WTC11 (cell line): ENCODE data around the gene MYOZ2. TPM values are rescaled to one million over a fixed set of nuclear protein-coding genes. Genes with fewer than 3 reads are reported as not detected.
A peak's percentile ranks its signal among the peaks of the same experiment; 100 is the strongest.

ENCODE experiments used
- ATAC-seq: fragments of 200-7000 bp; cut with Tn5 transposase; 2 replicates; pipeline ENCODE4 v1.10.0; 2021; ENCODE audit warnings: mild to moderate bottlenecking, moderate library complexity
- Bru-seq: library from RNA; stranded (reverse); fragments of 400-500 nt; gene quantifications from one replicate; lab custom pipeline; 2021; lab: Mats Ljungman, UMichigan
- CTCF ChIA-PET: fragments of 300-600 bp; sonication (Branson Sonifier 250); formaldehyde crosslinking; loops from one replicate; lab custom pipeline; 2021; ENCODE audit warnings: antibody characterized with exemption; lab: Charles Lee
- POLR2A ChIA-PET: fragments of 350-600 bp; sonication (Branson Sonifier 250); formaldehyde crosslinking; loops from one replicate; lab custom pipeline; 2021; ENCODE audit warnings: antibody characterized with exemption; lab: Charles Lee
- DNase-seq: peaks from one replicate; pipeline ENCODE4 v3.0.0; 2021; ENCODE audit warnings: low spot score
- H3K27ac Mint-ChIP-seq: 2 replicates; pipeline ENCODE4 v1.8.0; 2021; ENCODE audit warnings: mixed read lengths
- H3K27me3 Mint-ChIP-seq: 2 replicates; pipeline ENCODE4 v1.8.0; 2021; ENCODE audit warnings: low read depth, mild to moderate bottlenecking, moderate library complexity, mixed read lengths
- H3K36me3 Mint-ChIP-seq: 2 replicates; pipeline ENCODE4 v1.8.0; 2021; ENCODE audit warnings: mixed read lengths
- H3K4me1 Mint-ChIP-seq: 2 replicates; pipeline ENCODE4 v1.8.0; 2022; ENCODE audit warnings: mixed read lengths
- H3K4me3 Mint-ChIP-seq: 2 replicates; pipeline ENCODE4 v1.8.0; 2021; ENCODE audit warnings: mild to moderate bottlenecking, moderate library complexity, mixed read lengths
- H3K9me3 Mint-ChIP-seq: 2 replicates; pipeline ENCODE4 v1.8.0; 2021; ENCODE audit warnings: mixed read lengths
- CREB1 ChIP-seq: sonication (generic); formaldehyde crosslinking; IDR thresholded peaks from 2 replicates; pipeline ENCODE4 v1.8.0; 2023; ENCODE audit warnings: mild to moderate bottlenecking, missing genetic modification reagents
- CREM ChIP-seq: sonication (generic); formaldehyde crosslinking; IDR thresholded peaks from 2 replicates; pipeline ENCODE4 v1.8.1; 2022; ENCODE audit warnings: mild to moderate bottlenecking, missing genetic modification reagents, moderate library complexity
- ESRRA ChIP-seq: sonication (generic); formaldehyde crosslinking; IDR thresholded peaks from 2 replicates; pipeline ENCODE4 v1.8.1; 2022; ENCODE audit warnings: mild to moderate bottlenecking, missing genetic modification reagents, borderline replicate concordance
- FOXP1 ChIP-seq: sonication (generic); formaldehyde crosslinking; IDR thresholded peaks from 2 replicates; pipeline ENCODE4 v1.8.0; 2022; ENCODE audit warnings: missing genetic modification reagents, mild to moderate bottlenecking, moderate library complexity, borderline replicate concordance
- GTF2I ChIP-seq: fragments of 250-450 bp; sonication (Bioruptor Pico); conservative IDR thresholded peaks from 2 replicates; pipeline ENCODE4 v1.4.0; 2021; ENCODE audit warnings: mild to moderate bottlenecking
- JAZF1 ChIP-seq: fragments of 250-450 bp; sonication (Bioruptor Pico); IDR thresholded peaks from 2 replicates; pipeline ENCODE4 v1.9.0; 2021; ENCODE audit warnings: moderate library complexity, mild to moderate bottlenecking, inconsistent platforms
- JUN ChIP-seq: sonication (generic); formaldehyde crosslinking; IDR thresholded peaks from 2 replicates; pipeline ENCODE4 v1.8.0; 2023; ENCODE audit warnings: mild to moderate bottlenecking, missing genetic modification reagents
- OVOL2 ChIP-seq: fragments of 250-450 bp; sonication (Bioruptor Pico); IDR thresholded peaks from 2 replicates; pipeline ENCODE4 v1.9.0; 2021; ENCODE audit warnings: mild to moderate bottlenecking, borderline replicate concordance
- SMAD4 ChIP-seq: sonication (generic); formaldehyde crosslinking; IDR thresholded peaks from 2 replicates; pipeline ENCODE4 v1.8.0; 2022; ENCODE audit warnings: mild to moderate bottlenecking, missing genetic modification reagents
- TEAD1 ChIP-seq: sonication (generic); formaldehyde crosslinking; IDR thresholded peaks from 2 replicates; pipeline ENCODE4 v1.8.0; 2022; ENCODE audit warnings: mild to moderate bottlenecking, missing genetic modification reagents
- TP53 ChIP-seq: sonication (generic); formaldehyde crosslinking; IDR thresholded peaks from 2 replicates; pipeline ENCODE4 v1.8.1; 2023; ENCODE audit warnings: mild to moderate bottlenecking, missing genetic modification reagents
- ZNF219 ChIP-seq: sonication (generic); formaldehyde crosslinking; IDR thresholded peaks from 2 replicates; pipeline ENCODE4 v1.8.0; 2023; ENCODE audit warnings: missing genetic modification reagents, mild to moderate bottlenecking, borderline replicate concordance
- ZNF396 ChIP-seq: fragments of 250-450 bp; sonication (Bioruptor Pico); IDR thresholded peaks from 2 replicates; pipeline ENCODE4 v1.8.0; 2021; ENCODE audit warnings: mild to moderate bottlenecking, moderate library complexity, borderline replicate concordance
- long read RNA-seq, 3 experiments: library from RNA in 1 of 3; library from capped mRNA in 1 of 3; library from polyadenylated mRNA in 1 of 3; unstranded in 2 of 3; stranded (forward) in 1 of 3; transcript quantifications; one replicate each; pipeline ENCODE4 v2.0.0, GENCODE V29; 2021
- total RNA-seq: library from RNA; stranded (reverse); gene quantifications from 3 replicates; pipeline ENCODE4 v1.2.3, GENCODE V29; 2021
- TF ChIP-seq, protein P1 (sequence below): sonication (generic); formaldehyde crosslinking; IDR thresholded peaks from 2 replicates; pipeline ENCODE4 v1.8.0; 2022; ENCODE audit warnings: mild to moderate bottlenecking, missing genetic modification reagents
- TF ChIP-seq, protein P2 (sequence below): fragments of 200-600 bp; IDR thresholded peaks from 2 replicates; pipeline ENCODE4 v1.8.0; 2022; ENCODE audit warnings: antibody characterized with exemption
- TF ChIP-seq, protein P3 (sequence below): sonication (generic); formaldehyde crosslinking; IDR thresholded peaks from 2 replicates; pipeline ENCODE4 v1.8.1; 2023; ENCODE audit warnings: mild to moderate bottlenecking, moderate library complexity, missing genetic modification reagents
- TF ChIP-seq, protein P4 (sequence below): fragments of 250-450 bp; sonication (Bioruptor Pico); conservative IDR thresholded peaks from 2 replicates; pipeline ENCODE4 v1.9.0; 2021; ENCODE audit warnings: mild to moderate bottlenecking
- TF ChIP-seq, protein P5 (sequence below): sonication (generic); formaldehyde crosslinking; conservative IDR thresholded peaks from 2 replicates; pipeline ENCODE4 v1.8.1; 2022; ENCODE audit warnings: mild to moderate bottlenecking, missing genetic modification reagents
- TF ChIP-seq, protein P6 (sequence below): sonication (generic); formaldehyde crosslinking; IDR thresholded peaks from 2 replicates; pipeline ENCODE4 v1.8.0; 2022; ENCODE audit warnings: mild to moderate bottlenecking, missing genetic modification reagents
- TF ChIP-seq, protein P7 (sequence below): sonication (generic); formaldehyde crosslinking; IDR thresholded peaks from 2 replicates; pipeline ENCODE4 v1.8.0; 2023; ENCODE audit warnings: missing genetic modification reagents

The MYOZ2 gene
- total RNA-seq = not detected in 3 replicates
- percentile 1 among the genes with signal in this experiment for Bru-seq, nascent RNA
- long read RNA-seq, experiment 1 = 0 reads
- long read RNA-seq, experiment 2 = 0 reads
- long read RNA-seq, experiment 3 = 0 reads

DNA sequence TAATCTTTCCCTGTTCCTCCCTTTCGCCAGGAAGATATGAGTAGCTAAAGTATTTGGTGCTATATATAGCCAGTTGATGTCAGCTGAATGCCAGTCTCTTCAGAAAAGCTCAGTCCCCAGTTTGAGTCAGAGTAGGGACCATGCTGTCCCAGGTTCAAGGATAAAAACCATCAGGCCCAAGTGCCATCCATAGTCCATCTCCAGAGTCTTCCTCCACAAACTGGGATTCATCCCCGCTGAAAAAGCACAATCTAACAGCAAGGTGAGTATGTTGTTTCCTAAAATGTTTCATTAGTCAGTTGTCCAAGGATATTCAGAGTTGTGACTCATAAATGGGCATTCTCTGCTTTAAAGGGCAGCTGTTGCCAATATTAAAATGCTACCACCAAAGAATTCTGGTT lies at the start of gene MYOZ2:
Gene MYOZ2 (plus strand): TSS at position 112 of the 401 bp plus-strand sequence. CDS start 694 bp downstream, outside the sequence.
- H3K36me3 Mint-ChIP-seq = no peaks in the 10 kb centered on the region
- H3K9me3 Mint-ChIP-seq = no peaks in the 10 kb centered on the region
- peaks cover 8% of the 10 kb centered on the region for H3K4me1 Mint-ChIP-seq
- no peak within 1 kb of the TSS for H3K27ac Mint-ChIP-seq
- H3K27me3 Mint-ChIP-seq = no peaks in the 10 kb centered on the region
- DNase-seq (no peak), ATAC-seq (no peak)
- H3K4me3 Mint-ChIP-seq = no peak within 1 kb of the TSS
- ChIA-PET CTCF (no interaction called here), POLR2A (no interaction called here)
- no peak for TF ChIP-seq ZNF396 (CRISPR knock-in tag)

DNA sequence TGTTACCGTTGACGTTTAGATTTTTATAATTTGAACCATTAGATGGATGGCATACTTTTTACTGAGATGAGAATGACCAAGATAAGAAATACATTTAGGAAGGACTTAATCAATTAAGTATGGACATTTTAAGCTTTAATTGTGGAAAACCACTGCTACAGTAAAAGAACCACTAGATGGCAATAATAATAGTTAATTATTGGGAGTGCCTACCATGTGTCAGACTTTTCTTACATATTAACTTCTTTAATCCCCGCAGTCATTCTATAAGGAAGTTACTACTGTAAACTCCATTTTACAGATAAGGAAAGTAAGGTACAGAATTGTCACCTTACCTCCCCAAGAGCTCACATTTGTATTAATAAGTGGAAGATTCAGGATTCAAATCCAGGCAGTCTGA lies 48.5 kb upstream of the MYOZ2 start:
- DNase-seq = no peak
- POLR2A ChIA-PET = no interaction called here
- no peak for TF ChIP-seq ZNF219 (CRISPR knock-in tag)
- TF ChIP-seq FOXP1 = no peak
- TF ChIP-seq, protein P1, sequence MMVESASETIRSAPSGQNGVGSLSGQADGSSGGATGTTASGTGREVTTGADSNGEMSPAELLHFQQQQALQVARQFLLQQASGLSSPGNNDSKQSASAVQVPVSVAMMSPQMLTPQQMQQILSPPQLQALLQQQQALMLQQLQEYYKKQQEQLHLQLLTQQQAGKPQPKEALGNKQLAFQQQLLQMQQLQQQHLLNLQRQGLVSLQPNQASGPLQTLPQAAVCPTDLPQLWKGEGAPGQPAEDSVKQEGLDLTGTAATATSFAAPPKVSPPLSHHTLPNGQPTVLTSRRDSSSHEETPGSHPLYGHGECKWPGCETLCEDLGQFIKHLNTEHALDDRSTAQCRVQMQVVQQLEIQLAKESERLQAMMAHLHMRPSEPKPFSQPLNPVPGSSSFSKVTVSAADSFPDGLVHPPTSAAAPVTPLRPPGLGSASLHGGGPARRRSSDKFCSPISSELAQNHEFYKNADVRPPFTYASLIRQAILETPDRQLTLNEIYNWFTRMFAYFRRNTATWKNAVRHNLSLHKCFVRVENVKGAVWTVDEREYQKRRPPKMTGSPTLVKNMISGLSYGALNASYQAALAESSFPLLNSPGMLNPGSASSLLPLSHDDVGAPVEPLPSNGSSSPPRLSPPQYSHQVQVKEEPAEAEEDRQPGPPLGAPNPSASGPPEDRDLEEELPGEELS (CRISPR knock-in tag) = no peak
- no peak for TF ChIP-seq CREB1
- TF ChIP-seq, protein P2, sequence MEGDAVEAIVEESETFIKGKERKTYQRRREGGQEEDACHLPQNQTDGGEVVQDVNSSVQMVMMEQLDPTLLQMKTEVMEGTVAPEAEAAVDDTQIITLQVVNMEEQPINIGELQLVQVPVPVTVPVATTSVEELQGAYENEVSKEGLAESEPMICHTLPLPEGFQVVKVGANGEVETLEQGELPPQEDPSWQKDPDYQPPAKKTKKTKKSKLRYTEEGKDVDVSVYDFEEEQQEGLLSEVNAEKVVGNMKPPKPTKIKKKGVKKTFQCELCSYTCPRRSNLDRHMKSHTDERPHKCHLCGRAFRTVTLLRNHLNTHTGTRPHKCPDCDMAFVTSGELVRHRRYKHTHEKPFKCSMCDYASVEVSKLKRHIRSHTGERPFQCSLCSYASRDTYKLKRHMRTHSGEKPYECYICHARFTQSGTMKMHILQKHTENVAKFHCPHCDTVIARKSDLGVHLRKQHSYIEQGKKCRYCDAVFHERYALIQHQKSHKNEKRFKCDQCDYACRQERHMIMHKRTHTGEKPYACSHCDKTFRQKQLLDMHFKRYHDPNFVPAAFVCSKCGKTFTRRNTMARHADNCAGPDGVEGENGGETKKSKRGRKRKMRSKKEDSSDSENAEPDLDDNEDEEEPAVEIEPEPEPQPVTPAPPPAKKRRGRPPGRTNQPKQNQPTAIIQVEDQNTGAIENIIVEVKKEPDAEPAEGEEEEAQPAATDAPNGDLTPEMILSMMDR = no peak
- no peak for TF ChIP-seq JUN (CRISPR knock-in tag)
- TF ChIP-seq, protein P3, sequence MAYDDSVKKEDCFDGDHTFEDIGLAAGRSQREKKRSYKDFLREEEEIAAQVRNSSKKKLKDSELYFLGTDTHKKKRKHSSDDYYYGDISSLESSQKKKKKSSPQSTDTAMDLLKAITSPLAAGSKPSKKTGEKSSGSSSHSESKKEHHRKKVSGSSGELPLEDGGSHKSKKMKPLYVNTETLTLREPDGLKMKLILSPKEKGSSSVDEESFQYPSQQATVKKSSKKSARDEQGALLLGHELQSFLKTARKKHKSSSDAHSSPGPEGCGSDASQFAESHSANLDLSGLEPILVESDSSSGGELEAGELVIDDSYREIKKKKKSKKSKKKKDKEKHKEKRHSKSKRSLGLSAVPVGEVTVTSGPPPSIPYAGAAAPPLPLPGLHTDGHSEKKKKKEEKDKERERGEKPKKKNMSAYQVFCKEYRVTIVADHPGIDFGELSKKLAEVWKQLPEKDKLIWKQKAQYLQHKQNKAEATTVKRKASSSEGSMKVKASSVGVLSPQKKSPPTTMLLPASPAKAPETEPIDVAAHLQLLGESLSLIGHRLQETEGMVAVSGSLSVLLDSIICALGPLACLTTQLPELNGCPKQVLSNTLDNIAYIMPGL (CRISPR knock-in tag) = no peak
- TF ChIP-seq, protein P4, sequence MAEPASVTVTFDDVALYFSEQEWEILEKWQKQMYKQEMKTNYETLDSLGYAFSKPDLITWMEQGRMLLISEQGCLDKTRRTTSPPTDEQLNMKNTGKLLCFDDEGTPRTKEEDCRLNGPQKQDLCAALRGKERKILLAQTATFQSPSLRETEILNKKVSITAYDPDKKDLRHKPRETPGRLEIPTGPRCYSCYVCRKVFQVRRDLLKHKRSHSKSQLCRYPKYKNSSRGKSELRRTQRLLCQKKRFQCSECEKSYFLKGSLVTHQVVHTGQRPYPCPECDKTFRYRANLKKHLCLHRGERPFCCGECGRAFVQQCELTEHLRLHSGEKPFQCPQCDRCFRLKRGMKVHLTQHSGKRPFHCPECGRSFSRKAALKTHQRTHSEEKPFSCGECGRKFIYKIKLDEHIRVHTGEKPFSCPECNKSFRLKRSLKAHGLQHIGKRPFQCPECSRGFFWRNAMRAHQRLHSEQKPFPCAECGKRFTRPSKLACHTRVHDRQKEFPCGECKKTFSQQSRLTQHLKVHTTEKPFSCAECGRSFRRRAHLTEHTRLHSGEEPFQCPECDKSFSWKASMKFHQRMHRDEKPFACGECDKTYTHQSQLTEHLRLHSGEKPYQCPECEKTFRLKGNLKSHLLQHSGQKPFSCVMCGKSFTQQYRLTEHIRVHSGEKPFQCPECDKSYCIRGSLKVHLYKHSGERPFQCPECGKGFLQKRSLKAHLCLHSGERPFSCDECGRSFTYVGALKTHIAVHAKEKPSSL = no peak
- TF ChIP-seq TP53 (CRISPR knock-in tag) = no peak
- TF ChIP-seq, protein P5, sequence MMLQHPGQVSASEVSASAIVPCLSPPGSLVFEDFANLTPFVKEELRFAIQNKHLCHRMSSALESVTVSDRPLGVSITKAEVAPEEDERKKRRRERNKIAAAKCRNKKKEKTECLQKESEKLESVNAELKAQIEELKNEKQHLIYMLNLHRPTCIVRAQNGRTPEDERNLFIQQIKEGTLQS (CRISPR knock-in tag) = no peak
- TF ChIP-seq SMAD4 (CRISPR knock-in tag) = no peak
- no peak for TF ChIP-seq TEAD1 (CRISPR knock-in tag)
- TF ChIP-seq, protein P6, sequence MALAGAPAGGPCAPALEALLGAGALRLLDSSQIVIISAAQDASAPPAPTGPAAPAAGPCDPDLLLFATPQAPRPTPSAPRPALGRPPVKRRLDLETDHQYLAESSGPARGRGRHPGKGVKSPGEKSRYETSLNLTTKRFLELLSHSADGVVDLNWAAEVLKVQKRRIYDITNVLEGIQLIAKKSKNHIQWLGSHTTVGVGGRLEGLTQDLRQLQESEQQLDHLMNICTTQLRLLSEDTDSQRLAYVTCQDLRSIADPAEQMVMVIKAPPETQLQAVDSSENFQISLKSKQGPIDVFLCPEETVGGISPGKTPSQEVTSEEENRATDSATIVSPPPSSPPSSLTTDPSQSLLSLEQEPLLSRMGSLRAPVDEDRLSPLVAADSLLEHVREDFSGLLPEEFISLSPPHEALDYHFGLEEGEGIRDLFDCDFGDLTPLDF (CRISPR knock-in tag) = no peak
- no peak for TF ChIP-seq JAZF1 (CRISPR knock-in tag)
- no peak for TF ChIP-seq CREM (CRISPR knock-in tag)
- no peak for TF ChIP-seq OVOL2
- TF ChIP-seq, protein P7, sequence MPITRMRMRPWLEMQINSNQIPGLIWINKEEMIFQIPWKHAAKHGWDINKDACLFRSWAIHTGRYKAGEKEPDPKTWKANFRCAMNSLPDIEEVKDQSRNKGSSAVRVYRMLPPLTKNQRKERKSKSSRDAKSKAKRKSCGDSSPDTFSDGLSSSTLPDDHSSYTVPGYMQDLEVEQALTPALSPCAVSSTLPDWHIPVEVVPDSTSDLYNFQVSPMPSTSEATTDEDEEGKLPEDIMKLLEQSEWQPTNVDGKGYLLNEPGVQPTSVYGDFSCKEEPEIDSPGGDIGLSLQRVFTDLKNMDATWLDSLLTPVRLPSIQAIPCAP (CRISPR knock-in tag) = no peak
- no peak for TF ChIP-seq GTF2I
- TF ChIP-seq ESRRA (CRISPR knock-in tag) = no peak
- Mint-ChIP-seq H3K27me3 (no peaks in the 10 kb centered on the region), H3K4me1 (no peaks in the 10 kb centered on the region), H3K36me3 (no peaks in the 10 kb centered on the region), H3K9me3 (no peaks in the 10 kb centered on the region; the same call in 1 of the 2 replicates), H3K4me3 (no peak overlapping the region), H3K27ac (no peak overlapping the region)
- CTCF ChIA-PET = interaction anchor here (0.6 to 2.0 kb wide), 3 partner anchors 47 to 203 kb away, joined by 3 to 6 read pairs (median 3); no protein-coding TSS in a partner anchor
- no peak for ATAC-seq
